ENCODE data around the gene IRF2.
"Not testable (repeated sequence)": the region's sequence is repeated elsewhere in the genome, so short reads cannot be mapped to it uniquely, and the experiment has no call there.

Gene IRF2

GRCh38 chr4:184383497-184384055 is 90.8 kb downstream of the IRF2 start:
- DNase-seq: no peak
- in situ Hi-C loops (cut with MboI; ENCODE audit: low pct_unique_long_range_greater_than_20kb, low sequenced_read_pairs): no loop called here

GRCh38 chr4:184382189-184382846 is 92.0 kb downstream of the IRF2 start:
- in situ Hi-C loops (cut with MboI; ENCODE audit: low pct_unique_long_range_greater_than_20kb, low sequenced_read_pairs): no loop called here
- DNase-seq: peak; percentile 40

GRCh38 chr4:184380707-184381106 is 93.6 kb downstream of the IRF2 start:
- in situ Hi-C loops (cut with MboI; ENCODE audit: low pct_unique_long_range_greater_than_20kb, low sequenced_read_pairs): no loop called here

GRCh38 chr4:184380214-184380613 is 94.1 kb downstream of the IRF2 start:
- DNase-seq; in situ Hi-C loops (cut with MboI; ENCODE audit: low pct_unique_long_range_greater_than_20kb, low sequenced_read_pairs): not testable (repeated sequence)

More at GRCh38 chr4:184380707-184381106, 93.6 kb downstream of the IRF2 start:
- no peak for DNase-seq

- in situ Hi-C loops (cut with MboI; ENCODE audit: low pct_unique_long_range_greater_than_20kb, low sequenced_read_pairs): no loop called here
- DNase-seq: no peak
These were observed 97.4 kb downstream of the IRF2 start for GRCh38 chr4:184376923-184377322.

- in situ Hi-C loops (cut with MboI; ENCODE audit: low pct_unique_long_range_greater_than_20kb, low sequenced_read_pairs): no loop called here
- no peak for DNase-seq
These were observed 98.1 kb downstream of the IRF2 start for GRCh38 chr4:184376126-184376838.

- in situ Hi-C loops (cut with MboI; ENCODE audit: low pct_unique_long_range_greater_than_20kb, low sequenced_read_pairs): not testable (repeated sequence)
- DNase-seq: peak; percentile 43
These were observed 98.7 kb downstream of the IRF2 start for GRCh38 chr4:184375623-184376022.

- in situ Hi-C loops (cut with MboI; ENCODE audit: low pct_unique_long_range_greater_than_20kb, low sequenced_read_pairs): no loop called here
- DNase-seq: no peak
These were observed 99.3 kb downstream of the IRF2 start for GRCh38 chr4:184375027-184375426.

- in situ Hi-C loops (cut with MboI; ENCODE audit: low pct_unique_long_range_greater_than_20kb, low sequenced_read_pairs): no loop called here
- DNase-seq: no peak
These were observed 100.4 kb downstream of the IRF2 start for GRCh38 chr4:184373886-184374405.

GRCh38 chr4:184371390-184371787 is 103.0 kb downstream of the IRF2 start:
- in situ Hi-C loops (cut with MboI; ENCODE audit: low pct_unique_long_range_greater_than_20kb, low sequenced_read_pairs): no loop called here
- DNase-seq: no peak

GRCh38 chr4:184370711-184371389 is 103.5 kb downstream of the IRF2 start:
- peak; percentile 38 for DNase-seq
- in situ Hi-C loops (cut with MboI; ENCODE audit: low pct_unique_long_range_greater_than_20kb, low sequenced_read_pairs): no loop called here

- DNase-seq: no peak
- in situ Hi-C loops (cut with MboI; ENCODE audit: low pct_unique_long_range_greater_than_20kb, low sequenced_read_pairs): no loop called here
These were observed 104.5 kb downstream of the IRF2 start for GRCh38 chr4:184369871-184370270.

GRCh38 chr4:184368731-184369130 is 105.6 kb downstream of the IRF2 start:
- in situ Hi-C loops (cut with MboI; ENCODE audit: low pct_unique_long_range_greater_than_20kb, low sequenced_read_pairs): no loop called here
- no peak for DNase-seq

GRCh38 chr4:184368290-184368689 is 106.1 kb downstream of the IRF2 start:
- in situ Hi-C loops (cut with MboI; ENCODE audit: low pct_unique_long_range_greater_than_20kb, low sequenced_read_pairs): no loop called here
- no peak for DNase-seq

- DNase-seq: no peak
- in situ Hi-C loops (cut with MboI; ENCODE audit: low pct_unique_long_range_greater_than_20kb, low sequenced_read_pairs): no loop called here
These were observed 110.0 kb downstream of the IRF2 start for GRCh38 chr4:184364100-184364921.

- no peak for DNase-seq
- in situ Hi-C loops (cut with MboI; ENCODE audit: low pct_unique_long_range_greater_than_20kb, low sequenced_read_pairs): no loop called here
These were observed 111.1 kb downstream of the IRF2 start for GRCh38 chr4:184363258-184363657.

- in situ Hi-C loops (cut with MboI; ENCODE audit: low pct_unique_long_range_greater_than_20kb, low sequenced_read_pairs): no loop called here
- DNase-seq: no peak
These were observed 112.0 kb downstream of the IRF2 start for GRCh38 chr4:184362396-184362795.

GRCh38 chr4:184361443-184361842 is 112.9 kb downstream of the IRF2 start:
- no peak for DNase-seq
- in situ Hi-C loops (cut with MboI; ENCODE audit: low pct_unique_long_range_greater_than_20kb, low sequenced_read_pairs): no loop called here

- in situ Hi-C loops (cut with MboI; ENCODE audit: low pct_unique_long_range_greater_than_20kb, low sequenced_read_pairs): no loop called here
These were observed 114.5 kb downstream of the IRF2 start for GRCh38 chr4:184359888-184360287.

More at GRCh38 chr4:184359888-184360287, 114.5 kb downstream of the IRF2 start:
- no peak for DNase-seq

All from KBM-7 (cell line).